LNCAP (cell line): ENCODE data around the gene CUL4A.

Experiments
- CTCF ChIP-seq: fragments of 450-650 bp; IDR thresholded peaks from 2 replicates; pipeline ENCODE4 v1.5.1; 2017; ENCODE audit warnings: mild to moderate bottlenecking

Gene CUL4A

GRCh38 chr13:113295776-113296175, 86.4 kb downstream of the CUL4A start:
- no peak for TF ChIP-seq CTCF

- no peak for TF ChIP-seq CTCF
Observed at GRCh38 chr13:113296823-113297369, 87.5 kb downstream of the CUL4A start, which contains the start of gene LAMP1. Gene LAMP1 (plus strand): TSS chr13:113297239. CDS start chr13:113297435, 196 bp downstream.

- no peak for TF ChIP-seq CTCF
Observed at GRCh38 chr13:113297370-113298042, 88.1 kb downstream of the CUL4A start.

GRCh38 chr13:113298043-113298945, 88.9 kb downstream of the CUL4A start:
- TF ChIP-seq CTCF: no peak

- TF ChIP-seq CTCF: no peak
Observed at GRCh38 chr13:113299951-113300350, 90.5 kb downstream of the CUL4A start.

GRCh38 chr13:113302986-113303385, 93.6 kb downstream of the CUL4A start:
- no peak for TF ChIP-seq CTCF

- no peak for TF ChIP-seq CTCF
Observed at GRCh38 chr13:113304121-113304520, 94.7 kb downstream of the CUL4A start.
